Thoracic aorta (tissue), 2 donors: ENCODE data around the gene MFN2. TPM values are rescaled to one million over a fixed set of nuclear protein-coding genes. Genes with fewer than 3 reads are reported as not detected.

Source experiments
- ATAC-seq: fragments of 150-250 bp; one replicate; pipeline ENCODE4 v1.8.0; 2017; ENCODE audit warnings: low read depth; ENCODE audit not compliant: insufficient number of reproducible peaks, low FRiP score
- DNase-seq: peaks from one replicate; pipeline ENCODE4 v3.0.0-alpha.2; 2020; ENCODE audit warnings: low spot score
- H3K27ac ChIP-seq, 2 donors: fragments of 200-600 bp; sonication (generic); 1 replicate in 1 of 2; 2 replicates in 1 of 2; pipeline ENCODE4 v1.5.1; 2016; ENCODE audit warnings: mild to moderate bottlenecking in 2 of 2, moderate library complexity in 2 of 2
- H3K27me3 ChIP-seq: fragments of 200-600 bp; sonication (generic); replicated peaks from 2 replicates; pipeline ENCODE4 v1.6.0; 2016; ENCODE audit warnings: mild to moderate bottlenecking; ENCODE audit not compliant: insufficient read depth
- H3K36me3 ChIP-seq: fragments of 200-600 bp; sonication (generic); one replicate; pipeline ENCODE4 v1.5.1; 2016
- H3K4me1 ChIP-seq, 2 donors: fragments of 200-600 bp; sonication (generic); 1 replicate in 1 of 2; 2 replicates in 1 of 2; pipeline versions ENCODE4 v1.5.1 to v1.6.0; 2016; ENCODE audit warnings: low read depth in 2 of 2, mild to moderate bottlenecking in 1 of 2; ENCODE audit not compliant: control insufficient read depth in 1 of 2
- H3K4me3 ChIP-seq: fragments of 200-600 bp; sonication (generic); 2 replicates; pipeline ENCODE4 v1.5.1; 2016; ENCODE audit warnings: mild to moderate bottlenecking
- H3K9me3 ChIP-seq: fragments of 200-600 bp; sonication (generic); 2 replicates; pipeline ENCODE4 v1.5.1; 2016
- total RNA-seq, 2 donors: library from RNA; depleted of rRNA; stranded (reverse); fragments of >200 nt; gene quantifications; one replicate each; pipeline versions ENCODE4 v1.1.0 to v1.2.3, GENCODE V29; 2016
- TF ChIP-seq, protein P1 (sequence below): fragments of 200-600 bp; sonication (generic); IDR thresholded peaks from one replicate; pipeline ENCODE4 v1.5.1; 2019; ENCODE audit warnings: antibody characterized with exemption

The MFN2 gene
- total RNA-seq, 2 donors from 2014 or later: 48.7 to 50.1 TPM

- TF ChIP-seq, protein P1, sequence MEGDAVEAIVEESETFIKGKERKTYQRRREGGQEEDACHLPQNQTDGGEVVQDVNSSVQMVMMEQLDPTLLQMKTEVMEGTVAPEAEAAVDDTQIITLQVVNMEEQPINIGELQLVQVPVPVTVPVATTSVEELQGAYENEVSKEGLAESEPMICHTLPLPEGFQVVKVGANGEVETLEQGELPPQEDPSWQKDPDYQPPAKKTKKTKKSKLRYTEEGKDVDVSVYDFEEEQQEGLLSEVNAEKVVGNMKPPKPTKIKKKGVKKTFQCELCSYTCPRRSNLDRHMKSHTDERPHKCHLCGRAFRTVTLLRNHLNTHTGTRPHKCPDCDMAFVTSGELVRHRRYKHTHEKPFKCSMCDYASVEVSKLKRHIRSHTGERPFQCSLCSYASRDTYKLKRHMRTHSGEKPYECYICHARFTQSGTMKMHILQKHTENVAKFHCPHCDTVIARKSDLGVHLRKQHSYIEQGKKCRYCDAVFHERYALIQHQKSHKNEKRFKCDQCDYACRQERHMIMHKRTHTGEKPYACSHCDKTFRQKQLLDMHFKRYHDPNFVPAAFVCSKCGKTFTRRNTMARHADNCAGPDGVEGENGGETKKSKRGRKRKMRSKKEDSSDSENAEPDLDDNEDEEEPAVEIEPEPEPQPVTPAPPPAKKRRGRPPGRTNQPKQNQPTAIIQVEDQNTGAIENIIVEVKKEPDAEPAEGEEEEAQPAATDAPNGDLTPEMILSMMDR: no peak
- DNase-seq: no peak
Observed at GRCh38 chr1:12022036-12022435, 41.8 kb downstream of the MFN2 start.

DNA sequence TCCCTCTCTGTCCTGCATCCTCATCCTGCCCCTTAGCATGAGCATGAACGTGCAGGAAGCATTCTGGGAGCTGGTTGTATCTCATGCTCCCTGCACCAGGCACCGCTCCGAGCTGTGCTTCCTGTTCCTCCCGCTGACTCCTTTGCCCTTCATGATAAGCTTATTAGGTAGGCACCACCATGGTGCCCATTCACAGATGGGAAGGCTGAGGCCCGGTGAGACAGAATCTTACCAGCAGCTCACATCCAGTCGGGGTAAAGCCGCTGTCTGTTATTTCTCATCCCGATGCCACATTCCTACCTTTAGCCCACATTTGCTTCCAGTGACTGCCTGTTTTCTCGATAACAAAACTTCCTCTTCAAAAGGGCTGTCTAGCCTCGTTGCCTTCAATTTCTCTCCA is 46.3 kb downstream of the MFN2 start:
- no peak for DNase-seq
- no peaks in the 10 kb centered on the region for H3K4me1 ChIP-seq
- H3K36me3 ChIP-seq: peaks cover 31% of the 10 kb centered on the region

More at GRCh38 chr1:12022036-12022435, 41.8 kb downstream of the MFN2 start:
- Histone ChIP-seq H3K4me1 (peaks cover 8 to 14% of the 10 kb centered on the region in 2 donors), H3K9me3 (no peaks in the 10 kb centered on the region), H3K4me3 (no peak overlapping the region), H3K27ac (no peak overlapping the region), H3K27me3 (no peaks in the 10 kb centered on the region), H3K36me3 (peaks cover 9% of the 10 kb centered on the region)
- ATAC-seq: no peak

GRCh38 chr1:12028248-12028647 is 48.0 kb downstream of the MFN2 start:
- H3K9me3 ChIP-seq: no peaks in the 10 kb centered on the region
- H3K4me1 ChIP-seq: no peaks in the 10 kb centered on the region
- peaks cover 31% of the 10 kb centered on the region for H3K36me3 ChIP-seq
- ATAC-seq (no peak), DNase-seq (no peak)
- H3K4me3 ChIP-seq: no peak overlapping the region
- TF ChIP-seq, protein P1: no peak
- no peaks in the 10 kb centered on the region for H3K27me3 ChIP-seq
- no peak overlapping the region for H3K27ac ChIP-seq

More for the DNA sequence above, 46.3 kb downstream of the MFN2 start:
- Histone ChIP-seq H3K9me3 (no peaks in the 10 kb centered on the region), H3K27ac (no peak overlapping the region), H3K4me3 (no peak overlapping the region), H3K27me3 (no peaks in the 10 kb centered on the region)
- TF ChIP-seq, protein P1: no peak
- ATAC-seq: no peak

DNA sequence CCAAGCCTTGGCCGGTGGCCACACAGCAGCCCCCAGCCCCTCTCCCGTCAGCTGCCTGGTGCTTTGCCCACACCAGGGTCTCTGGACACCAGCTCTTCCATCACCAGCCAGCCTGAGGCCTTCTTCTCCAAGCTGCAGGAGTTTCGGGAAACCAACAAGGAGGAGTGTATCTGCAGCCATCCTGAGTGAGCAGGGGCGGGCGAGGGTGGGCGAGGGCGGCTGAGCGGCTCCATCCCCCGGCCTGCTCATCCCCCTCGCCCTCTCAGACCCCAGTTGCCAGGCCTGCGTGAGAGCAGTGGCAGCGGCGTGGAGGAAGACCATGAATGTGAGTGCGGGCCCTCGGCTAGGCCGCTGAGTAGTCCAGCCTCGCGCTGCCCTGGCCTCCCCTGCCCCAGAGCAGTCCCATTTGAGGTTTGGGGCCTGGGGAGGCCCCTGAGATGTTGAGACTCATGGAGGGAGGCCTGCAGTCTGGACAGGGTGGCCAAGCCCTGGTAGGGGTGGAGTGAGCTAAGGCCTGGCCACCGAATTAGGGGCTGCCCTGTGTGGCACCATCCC is 48.8 kb downstream of the MFN2 start:
- Histone ChIP-seq H3K27me3 (no peaks in the 10 kb centered on the region), H3K4me3 (no peak overlapping the region), H3K9me3 (no peaks in the 10 kb centered on the region), H3K36me3 (peaks cover 28% of the 10 kb centered on the region), H3K27ac (no peak overlapping the region), H3K4me1 (peaks cover 0 to under 1% of the 10 kb centered on the region in 2 donors)
- DNase-seq: no peak
- TF ChIP-seq, protein P1: no peak
- no peak for ATAC-seq

DNA sequence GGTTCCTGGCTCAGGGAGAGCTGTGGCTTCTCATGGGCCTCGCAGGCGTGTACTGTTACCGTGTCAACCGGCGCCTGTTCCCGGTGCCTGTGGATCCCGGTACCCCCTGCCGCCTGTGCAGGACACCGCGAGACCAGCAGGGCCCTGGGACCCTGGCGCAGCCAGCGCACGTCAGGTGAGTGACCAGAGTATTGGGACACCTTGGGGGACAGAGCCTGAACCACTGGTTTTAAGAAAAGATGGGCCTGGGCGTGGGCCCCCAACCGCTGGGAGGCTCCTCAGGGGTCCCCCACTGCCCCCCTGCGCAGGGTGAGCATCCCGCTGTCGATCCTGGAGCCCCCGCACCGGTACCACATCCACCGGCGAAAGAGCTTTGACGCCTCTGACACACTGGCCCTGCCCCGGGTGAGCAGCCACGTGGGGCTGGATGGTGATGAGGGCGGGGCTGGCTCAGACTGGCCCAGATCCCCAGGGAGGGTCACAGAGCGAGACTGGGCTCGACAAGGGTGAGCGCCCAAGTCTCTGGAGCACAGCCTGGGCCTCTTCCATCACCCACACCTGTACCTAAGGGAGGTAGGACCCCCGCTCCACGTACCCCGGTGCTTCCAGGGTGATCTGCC is 49.6 kb downstream of the MFN2 start:
- Histone ChIP-seq H3K27me3 (no peaks in the 10 kb centered on the region), H3K9me3 (no peaks in the 10 kb centered on the region), H3K27ac (no peak overlapping the region), H3K36me3 (peaks cover 24% of the 10 kb centered on the region), H3K4me1 (peaks cover 0 to 6% of the 10 kb centered on the region in 2 donors), H3K4me3 (no peak overlapping the region)
- DNase-seq (no peak), ATAC-seq (no peak)
- TF ChIP-seq, protein P1: no peak
